ENCODE data around the gene ZNF692. TPM values are rescaled to one million over a fixed set of nuclear protein-coding genes. Genes with fewer than 3 reads are reported as not detected.

ZNF692 gene
- total RNA-seq, 2 experiments from 2014 or later = 58.6 to 70.2 TPM

Small RNAs within 50 kb of the gene (microRNA-seq; reads per million reads assigned to microRNA genes)
- gene MIR3124 = not detected

Other genes starting within 250 kb of the ZNF692 start
- not detected for gene OR2T11, start 224.0 kb downstream of the ZNF692 start, total RNA-seq
- gene OR2T35, start 213.8 kb downstream of the ZNF692 start, total RNA-seq = not detected
- not detected for gene OR2T27, start 203.6 kb downstream of the ZNF692 start, total RNA-seq
- not detected for gene OR14I1, start 156.3 kb downstream of the ZNF692 start, total RNA-seq
- gene LYPD8, start 103.3 kb downstream of the ZNF692 start, total RNA-seq = not detected
- 10 to 100 TPM; 32.8 to 34.7 TPM for gene SH3BP5L, start 33.2 kb downstream of the ZNF692 start, total RNA-seq
- gene ZNF672, start 20.9 kb downstream of the ZNF692 start, total RNA-seq = 10 to 100 TPM; 51.0 to 53.6 TPM
- gene PGBD2, start 47.1 kb upstream of the ZNF692 start, total RNA-seq = 10 to 100 TPM in 1 of 2 experiments, 1 to 10 TPM in 1; 9.6 to 10.1 TPM